ENCODE data around the gene KHDRBS2. TPM values are rescaled to one million over a fixed set of nuclear protein-coding genes. Genes with fewer than 3 reads are reported as not detected.

Gene KHDRBS2
- total RNA-seq, 1 experiment from 2014 or later: not detected

GRCh38 chr6:61867635-61868034 lies 418.4 kb downstream of the KHDRBS2 start:
- H4K20me1 ChIP-seq (ENCODE audit: insufficient read depth): no peaks in the 10 kb centered on the region
- DNase-seq: no peak
- no peak overlapping the region for H2AFZ ChIP-seq
- H3K4me3 ChIP-seq: no peak overlapping the region
- no peaks in the 10 kb centered on the region for H3K9me3 ChIP-seq (ENCODE audit: insufficient read depth, low read depth)
- TF ChIP-seq, protein P1, sequence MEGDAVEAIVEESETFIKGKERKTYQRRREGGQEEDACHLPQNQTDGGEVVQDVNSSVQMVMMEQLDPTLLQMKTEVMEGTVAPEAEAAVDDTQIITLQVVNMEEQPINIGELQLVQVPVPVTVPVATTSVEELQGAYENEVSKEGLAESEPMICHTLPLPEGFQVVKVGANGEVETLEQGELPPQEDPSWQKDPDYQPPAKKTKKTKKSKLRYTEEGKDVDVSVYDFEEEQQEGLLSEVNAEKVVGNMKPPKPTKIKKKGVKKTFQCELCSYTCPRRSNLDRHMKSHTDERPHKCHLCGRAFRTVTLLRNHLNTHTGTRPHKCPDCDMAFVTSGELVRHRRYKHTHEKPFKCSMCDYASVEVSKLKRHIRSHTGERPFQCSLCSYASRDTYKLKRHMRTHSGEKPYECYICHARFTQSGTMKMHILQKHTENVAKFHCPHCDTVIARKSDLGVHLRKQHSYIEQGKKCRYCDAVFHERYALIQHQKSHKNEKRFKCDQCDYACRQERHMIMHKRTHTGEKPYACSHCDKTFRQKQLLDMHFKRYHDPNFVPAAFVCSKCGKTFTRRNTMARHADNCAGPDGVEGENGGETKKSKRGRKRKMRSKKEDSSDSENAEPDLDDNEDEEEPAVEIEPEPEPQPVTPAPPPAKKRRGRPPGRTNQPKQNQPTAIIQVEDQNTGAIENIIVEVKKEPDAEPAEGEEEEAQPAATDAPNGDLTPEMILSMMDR (conservative IDR thresholded peaks at IDR 0.05): no peak
- no peak for TF ChIP-seq EZH2 (IDR thresholded peaks at IDR 0.05; ENCODE audit: low read depth)
- ChIA-PET POLR2A (ENCODE audit: unreplicated experiment) (no interaction called here), CTCF (no interaction called here)
- no peaks in the 10 kb centered on the region for H3F3A ChIP-seq (ENCODE audit: insufficient read depth, low read depth)
- H3K4me1 ChIP-seq (replicated peaks; ENCODE audit: insufficient read depth): no peaks in the 10 kb centered on the region
- H3K36me3 ChIP-seq (ENCODE audit: low read depth): no peaks in the 10 kb centered on the region
- H3K27me3 ChIP-seq (ENCODE audit: insufficient read depth, low read depth): no peaks in the 10 kb centered on the region; the same call in 1 of the 2 replicates
- no peak overlapping the region for H3K27ac ChIP-seq
- no TSS peak for BruUV-seq (replicated peaks)
- no peaks in the 10 kb centered on the region for H3K9me2 ChIP-seq (ENCODE audit: insufficient read depth)
- intact Hi-C loops (cut with micrococcal nuclease; ENCODE audit: unreplicated experiment): no loop called here
- H3K79me2 ChIP-seq (ENCODE audit: low read depth): no peaks in the 10 kb centered on the region
- H3K4me2 ChIP-seq: no peak overlapping the region

DNA sequence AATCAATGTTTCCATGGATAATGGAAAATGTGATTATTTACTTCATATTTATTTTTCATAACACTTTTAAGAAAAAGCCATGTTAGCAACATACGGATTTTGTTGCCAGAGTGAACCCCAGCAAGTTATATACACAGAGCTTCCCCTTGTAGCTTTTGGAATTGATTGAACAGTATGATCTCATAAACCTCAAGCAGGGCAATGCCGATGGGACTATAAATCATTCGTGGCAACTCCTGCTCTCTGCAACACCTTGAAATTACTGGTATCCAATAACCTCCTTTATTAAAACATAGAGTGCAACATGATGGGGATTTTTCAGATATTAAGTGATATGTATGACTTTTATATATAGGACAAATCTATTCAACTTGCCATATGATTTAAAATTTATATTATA lies 428.5 kb downstream of the KHDRBS2 start:
- TF ChIP-seq EZH2 (IDR thresholded peaks at IDR 0.05; ENCODE audit: low read depth): no peak
- TF ChIP-seq, protein P1 (conservative IDR thresholded peaks at IDR 0.05): no peak
- Histone ChIP-seq H3K4me2 (no peak overlapping the region), H3K9me2 (ENCODE audit: insufficient read depth) (no peaks in the 10 kb centered on the region), H3K36me3 (ENCODE audit: low read depth) (no peaks in the 10 kb centered on the region), H3K27ac (no peak overlapping the region), H3K27me3 (ENCODE audit: insufficient read depth, low read depth) (no peaks in the 10 kb centered on the region), H3K79me2 (ENCODE audit: low read depth) (no peaks in the 10 kb centered on the region), H3K9me3 (ENCODE audit: insufficient read depth, low read depth) (no peaks in the 10 kb centered on the region), H4K20me1 (ENCODE audit: insufficient read depth) (no peaks in the 10 kb centered on the region), H2AFZ (no peak overlapping the region), H3K4me1 (replicated peaks; ENCODE audit: insufficient read depth) (no peaks in the 10 kb centered on the region), H3F3A (ENCODE audit: insufficient read depth, low read depth) (no peaks in the 10 kb centered on the region), H3K4me3 (no peak overlapping the region)
- DNase-seq: no peak
- ChIA-PET POLR2A (ENCODE audit: unreplicated experiment) (no interaction called here), CTCF (no interaction called here)
- intact Hi-C loops (cut with micrococcal nuclease; ENCODE audit: unreplicated experiment): no loop called here
- no TSS peak for BruUV-seq (replicated peaks)

DNA sequence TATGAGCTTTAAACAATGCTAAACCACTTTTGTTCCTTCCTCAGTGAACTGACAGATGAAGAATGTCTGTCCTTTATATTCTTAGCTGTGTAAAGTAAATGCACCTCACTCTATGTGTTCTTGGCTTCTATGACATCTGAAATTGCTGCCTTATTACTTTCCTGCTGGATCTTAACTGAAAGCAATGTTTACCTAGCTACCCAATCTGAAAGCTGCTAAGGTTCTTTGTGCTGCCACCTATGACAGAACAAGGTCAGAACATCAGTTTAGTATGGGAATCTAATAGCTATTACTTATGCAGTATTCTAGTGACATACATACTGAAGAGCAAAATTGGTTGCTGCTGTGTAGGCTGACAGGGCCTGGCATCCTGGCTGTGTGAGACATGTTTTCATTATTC lies 444.1 kb downstream of the KHDRBS2 start:
- H3K9me3 ChIP-seq (ENCODE audit: insufficient read depth, low read depth): no peaks in the 10 kb centered on the region
- H3K4me1 ChIP-seq (replicated peaks; ENCODE audit: insufficient read depth): no peaks in the 10 kb centered on the region
- no peaks in the 10 kb centered on the region for H3K36me3 ChIP-seq (ENCODE audit: low read depth)
- H2AFZ ChIP-seq: no peak overlapping the region
- no peak for TF ChIP-seq EZH2 (IDR thresholded peaks at IDR 0.05; ENCODE audit: low read depth)
- no TSS peak for BruUV-seq (replicated peaks)
- ChIA-PET POLR2A (ENCODE audit: unreplicated experiment) (interaction anchor here (0.5 kb wide), 1 partner anchor 21 kb away, joined by 4 read pairs; no protein-coding TSS in a partner anchor), CTCF (no interaction called here)
- H3K9me2 ChIP-seq (ENCODE audit: insufficient read depth): no peaks in the 10 kb centered on the region
- H4K20me1 ChIP-seq (ENCODE audit: insufficient read depth): no peaks in the 10 kb centered on the region
- H3F3A ChIP-seq (ENCODE audit: insufficient read depth, low read depth): no peaks in the 10 kb centered on the region
- H3K79me2 ChIP-seq (ENCODE audit: low read depth): no peaks in the 10 kb centered on the region
- H3K27me3 ChIP-seq (ENCODE audit: insufficient read depth, low read depth): no peaks in the 10 kb centered on the region
- intact Hi-C loops (cut with micrococcal nuclease; ENCODE audit: unreplicated experiment): no loop called here
- no peak overlapping the region for H3K4me3 ChIP-seq
- no peak overlapping the region for H3K27ac ChIP-seq
- H3K4me2 ChIP-seq: no peak overlapping the region
- DNase-seq: no peak

GRCh38 chr6:61835237-61835636 lies 450.8 kb downstream of the KHDRBS2 start:
- no peaks in the 10 kb centered on the region for H3K9me3 ChIP-seq (ENCODE audit: insufficient read depth, low read depth)
- H3F3A ChIP-seq (ENCODE audit: insufficient read depth, low read depth): no peaks in the 10 kb centered on the region
- CTCF ChIA-PET: no interaction called here
- no peak for DNase-seq
- no TSS peak for BruUV-seq (replicated peaks)
- H3K4me2 ChIP-seq: no peak overlapping the region
- H3K79me2 ChIP-seq (ENCODE audit: low read depth): no peaks in the 10 kb centered on the region
- H2AFZ ChIP-seq: no peak overlapping the region
- H4K20me1 ChIP-seq (ENCODE audit: insufficient read depth): no peaks in the 10 kb centered on the region; the same call in 1 of the 2 replicates
- TF ChIP-seq, protein P1 (conservative IDR thresholded peaks at IDR 0.05): no peak
- TF ChIP-seq EZH2 (IDR thresholded peaks at IDR 0.05; ENCODE audit: low read depth): no peak
- no peaks in the 10 kb centered on the region for H3K36me3 ChIP-seq (ENCODE audit: low read depth)
- H3K9me2 ChIP-seq (ENCODE audit: insufficient read depth): no peaks in the 10 kb centered on the region
- no peaks in the 10 kb centered on the region for H3K27me3 ChIP-seq (ENCODE audit: insufficient read depth, low read depth)
- H3K4me1 ChIP-seq (replicated peaks; ENCODE audit: insufficient read depth): no peaks in the 10 kb centered on the region
- no peak overlapping the region for H3K4me3 ChIP-seq
- no peak overlapping the region for H3K27ac ChIP-seq
- POLR2A ChIA-PET (ENCODE audit: unreplicated experiment): no interaction called here
- intact Hi-C loops (cut with micrococcal nuclease; ENCODE audit: unreplicated experiment): no loop called here

Measured in PC-9 (cell line).